Measurements from ENCODE around the gene SIPA1L3. TPM values are rescaled to one million over a fixed set of nuclear protein-coding genes. Genes with fewer than 3 reads are reported as not detected.

The SIPA1L3 gene
- total and polyA plus RNA-seq, 4 donors = 9.6 to 50.5 (median 27.6) TPM

DNA sequence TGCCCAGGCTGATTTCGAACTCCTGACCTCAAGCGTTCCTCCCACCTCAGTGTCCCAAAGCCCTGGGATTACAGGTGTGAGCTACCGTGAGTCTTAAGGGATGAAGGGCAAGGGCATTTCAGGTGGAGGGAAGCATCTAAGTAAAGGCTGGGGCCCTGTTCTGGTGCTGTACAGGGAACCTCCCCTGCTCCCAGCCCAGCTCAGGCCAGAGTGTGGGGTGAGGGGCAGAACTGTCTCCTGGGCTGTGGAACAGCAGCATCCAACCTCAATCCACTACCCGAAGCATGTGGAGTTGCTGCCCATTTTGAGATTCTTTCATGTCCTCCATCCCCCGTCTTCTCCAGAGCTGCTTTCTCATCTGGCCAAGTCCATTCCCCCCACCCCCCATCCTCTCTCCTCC lies 105.3 kb downstream of the SIPA1L3 start:
- TF ChIP-seq, protein P1, sequence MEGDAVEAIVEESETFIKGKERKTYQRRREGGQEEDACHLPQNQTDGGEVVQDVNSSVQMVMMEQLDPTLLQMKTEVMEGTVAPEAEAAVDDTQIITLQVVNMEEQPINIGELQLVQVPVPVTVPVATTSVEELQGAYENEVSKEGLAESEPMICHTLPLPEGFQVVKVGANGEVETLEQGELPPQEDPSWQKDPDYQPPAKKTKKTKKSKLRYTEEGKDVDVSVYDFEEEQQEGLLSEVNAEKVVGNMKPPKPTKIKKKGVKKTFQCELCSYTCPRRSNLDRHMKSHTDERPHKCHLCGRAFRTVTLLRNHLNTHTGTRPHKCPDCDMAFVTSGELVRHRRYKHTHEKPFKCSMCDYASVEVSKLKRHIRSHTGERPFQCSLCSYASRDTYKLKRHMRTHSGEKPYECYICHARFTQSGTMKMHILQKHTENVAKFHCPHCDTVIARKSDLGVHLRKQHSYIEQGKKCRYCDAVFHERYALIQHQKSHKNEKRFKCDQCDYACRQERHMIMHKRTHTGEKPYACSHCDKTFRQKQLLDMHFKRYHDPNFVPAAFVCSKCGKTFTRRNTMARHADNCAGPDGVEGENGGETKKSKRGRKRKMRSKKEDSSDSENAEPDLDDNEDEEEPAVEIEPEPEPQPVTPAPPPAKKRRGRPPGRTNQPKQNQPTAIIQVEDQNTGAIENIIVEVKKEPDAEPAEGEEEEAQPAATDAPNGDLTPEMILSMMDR (IDR thresholded peaks at IDR 0.05; ENCODE audit: control extremely low read depth, extremely low read depth) = no peak
- Histone ChIP-seq H3K27ac (ENCODE audit: low read depth in 1 of 2, low read length in 1 of 2) (peak overlapping the region in 1 of 2 donors; percentile 14), H3K4me1 (ENCODE audit: control insufficient read depth in 5 of 5, insufficient read depth in 5 of 5, low read length in 5 of 5) (peaks cover 0 to 9% (median 0%) of the 10 kb centered on the region in 5 donors), H3K36me3 (ENCODE audit: control insufficient read depth in 4 of 4, insufficient read depth in 4 of 4, low read length in 4 of 4) (no peaks in the 10 kb centered on the region), H3K9me3 (ENCODE audit: control insufficient read depth in 4 of 4, insufficient read depth in 3 of 4, low read length in 3 of 4) (no peaks in the 10 kb centered on the region), H3K9ac (ENCODE audit: insufficient read depth in 1 of 2, low read length in 2 of 2) (no peak overlapping the region), H3K4me3 (no peak overlapping the region), H3K27me3 (ENCODE audit: control insufficient read depth in 3 of 3, insufficient read depth in 3 of 3, low read length in 2 of 3) (no peaks in the 10 kb centered on the region)
- 77 to 87% methylated on average over 5 of the region's 5 CpGs for WGBS, 2 donors
- DNase-seq = no peak
- ATAC-seq (ENCODE audit: insufficient read depth, low FRiP score) = no peak

DNA sequence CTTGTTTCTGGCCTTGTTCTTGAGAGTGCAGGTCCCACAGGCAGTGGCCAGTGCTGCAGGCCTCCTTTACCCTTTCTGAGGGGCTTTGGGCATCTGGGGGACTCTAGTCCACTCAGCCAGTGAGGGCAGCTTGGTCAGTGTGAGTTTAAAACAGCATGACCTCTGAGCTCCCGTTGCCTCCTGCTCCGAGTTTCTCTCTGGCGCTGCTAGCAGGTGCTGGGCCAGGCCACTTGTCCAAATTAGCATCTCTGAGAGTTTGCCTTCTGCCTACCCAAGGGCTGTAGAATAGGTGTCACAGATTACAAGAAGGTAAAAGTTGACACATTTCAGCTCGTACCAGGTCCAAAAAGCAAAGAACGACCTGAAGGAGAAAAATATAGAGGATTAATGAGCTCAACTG lies 105.9 kb downstream of the SIPA1L3 start:
- Histone ChIP-seq H3K36me3 (ENCODE audit: control insufficient read depth in 4 of 4, insufficient read depth in 4 of 4, low read length in 4 of 4) (no peaks in the 10 kb centered on the region), H3K27me3 (ENCODE audit: control insufficient read depth in 3 of 3, insufficient read depth in 3 of 3, low read length in 2 of 3) (no peaks in the 10 kb centered on the region), H3K9ac (ENCODE audit: insufficient read depth in 1 of 2, low read length in 2 of 2) (no peak overlapping the region), H3K9me3 (ENCODE audit: control insufficient read depth in 4 of 4, insufficient read depth in 3 of 4, low read length in 3 of 4) (no peaks in the 10 kb centered on the region), H3K4me3 (no peak overlapping the region), H3K27ac (ENCODE audit: low read depth in 1 of 2, low read length in 1 of 2) (peak overlapping the region in 1 of 2 donors; percentile 14), H3K4me1 (ENCODE audit: control insufficient read depth in 5 of 5, insufficient read depth in 5 of 5, low read length in 5 of 5) (peaks cover 0 to 9% (median 0%) of the 10 kb centered on the region in 5 donors)
- TF ChIP-seq, protein P1 (IDR thresholded peaks at IDR 0.05; ENCODE audit: control extremely low read depth, extremely low read depth) = no peak
- ATAC-seq (ENCODE audit: insufficient read depth, low FRiP score) (no peak), DNase-seq (no peak)
- WGBS, 2 donors = 69 to 81% methylated on average over 5 of the region's 5 CpGs

DNA sequence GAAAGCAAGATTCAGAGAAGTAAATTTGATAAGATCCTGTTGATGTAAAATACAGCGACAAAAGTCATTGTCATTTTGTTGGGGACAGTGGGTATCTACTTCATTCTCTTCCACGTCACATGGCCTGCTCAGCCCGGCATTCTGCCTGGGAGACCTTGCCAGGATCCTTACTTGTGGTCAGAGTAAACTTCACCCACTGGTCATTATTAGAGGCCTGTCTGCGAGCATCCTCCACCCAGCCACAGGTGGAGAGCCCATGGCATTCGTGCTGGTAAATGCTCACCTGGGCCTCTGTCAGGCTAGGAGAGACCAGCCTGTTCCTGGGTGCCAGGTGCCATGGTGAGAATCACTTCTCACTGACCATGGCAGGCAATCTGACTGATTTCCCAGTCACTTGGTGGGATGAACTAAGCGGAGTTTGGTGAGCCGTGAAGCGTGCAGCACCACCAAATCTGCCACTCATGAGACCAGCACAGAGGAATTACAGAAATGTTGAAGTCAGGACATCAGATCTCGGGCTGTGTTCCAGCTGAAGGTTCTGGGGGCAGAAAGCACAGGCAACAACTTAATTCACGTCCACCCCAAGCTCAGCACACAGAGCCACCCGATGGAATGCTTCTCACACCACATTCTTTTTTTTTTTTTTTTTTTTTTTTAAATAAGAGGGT lies 107.0 kb downstream of the SIPA1L3 start:
- Histone ChIP-seq H3K9me3 (ENCODE audit: control insufficient read depth in 4 of 4, insufficient read depth in 3 of 4, low read length in 3 of 4) (no peaks in the 10 kb centered on the region), H3K4me3 (no peak overlapping the region), H3K36me3 (ENCODE audit: control insufficient read depth in 4 of 4, insufficient read depth in 4 of 4, low read length in 4 of 4) (no peaks in the 10 kb centered on the region), H3K4me1 (ENCODE audit: control insufficient read depth in 5 of 5, insufficient read depth in 5 of 5, low read length in 5 of 5) (peaks cover 0 to 10% (median 0%) of the 10 kb centered on the region in 5 donors), H3K27me3 (ENCODE audit: control insufficient read depth in 3 of 3, insufficient read depth in 3 of 3, low read length in 2 of 3) (no peaks in the 10 kb centered on the region), H3K9ac (ENCODE audit: insufficient read depth in 1 of 2, low read length in 2 of 2) (no peak overlapping the region), H3K27ac (ENCODE audit: low read depth in 1 of 2, low read length in 1 of 2) (no peak overlapping the region)
- TF ChIP-seq, protein P1 (IDR thresholded peaks at IDR 0.05; ENCODE audit: control extremely low read depth, extremely low read depth) = no peak
- 92 to 93% methylated on average over 11 of the region's 11 CpGs for WGBS, 2 donors
- ATAC-seq (ENCODE audit: insufficient read depth, low FRiP score) (no peak), DNase-seq (peak in 1 of 3 donors; percentile 4)

Measured in lung (tissue), 12 donors.